MM.1S (cell line): ENCODE data around the gene ANKRD66.

Experiments used
- DNase-seq: peaks from one replicate; pipeline ENCODE4 v3.0.0-alpha.2; 2015
- H2AFZ ChIP-seq: fragments of 300-600 bp; sonication (generic); 2 replicates; pipeline ENCODE4 v1.6.0; 2016; ENCODE audit warnings: antibody characterized with exemption, low read length
- H3F3A ChIP-seq: fragments of 300-600 bp; sonication (generic); 2 replicates; pipeline ENCODE4 v1.6.1; 2016; ENCODE audit warnings: mild to moderate bottlenecking, antibody characterized with exemption, low read length, moderate library complexity, mixed read lengths; ENCODE audit not compliant: insufficient read depth
- H3K27ac ChIP-seq: fragments of 300-600 bp; sonication (generic); 2 replicates; pipeline ENCODE4 v1.5.1; 2016; ENCODE audit warnings: mild to moderate bottlenecking, low read length
- H3K27me3 ChIP-seq: fragments of 300-600 bp; sonication (generic); replicated peaks from 2 replicates; pipeline ENCODE4 v1.6.0; 2016; ENCODE audit warnings: low read length; ENCODE audit not compliant: insufficient read depth
- H3K36me3 ChIP-seq: fragments of 300-600 bp; sonication (generic); replicated peaks from 2 replicates; pipeline ENCODE4 v1.6.1; 2016; ENCODE audit warnings: mild to moderate bottlenecking, low read length, mixed read lengths; ENCODE audit not compliant: insufficient read depth
- H3K4me1 ChIP-seq: fragments of 300-600 bp; sonication (generic); 2 replicates; pipeline ENCODE4 v1.6.1; 2016; ENCODE audit warnings: low read length, mixed read lengths
- H3K4me2 ChIP-seq: fragments of 300-600 bp; sonication (generic); 2 replicates; pipeline ENCODE4 v1.6.0; 2016; ENCODE audit warnings: low read depth, low read length
- H3K4me3 ChIP-seq: fragments of 300-600 bp; sonication (generic); 2 replicates; pipeline ENCODE4 v1.5.1; 2016; ENCODE audit warnings: low read length, mixed read lengths
- H3K79me2 ChIP-seq: fragments of 300-600 bp; sonication (generic); 2 replicates; pipeline ENCODE4 v1.6.1; 2016; ENCODE audit warnings: mixed run types, low read length, mixed read lengths
- H3K9ac ChIP-seq: fragments of 300-600 bp; sonication (generic); 2 replicates; pipeline ENCODE4 v1.6.1; 2016; ENCODE audit warnings: low read length, mixed read lengths
- H3K9me2 ChIP-seq: fragments of 300-600 bp; sonication (generic); replicated peaks from 2 replicates; pipeline ENCODE4 v1.6.1; 2016; ENCODE audit warnings: mild to moderate bottlenecking, low read length, mixed read lengths; ENCODE audit not compliant: insufficient read depth
- H3K9me3 ChIP-seq: fragments of 300-600 bp; sonication (generic); replicated peaks from 2 replicates; pipeline ENCODE4 v1.6.1; 2016; ENCODE audit warnings: mild to moderate bottlenecking, low read length, mixed read lengths; ENCODE audit not compliant: insufficient read depth
- H4K20me1 ChIP-seq: fragments of 300-600 bp; sonication (generic); 2 replicates; pipeline ENCODE4 v1.6.1; 2016; ENCODE audit warnings: mild to moderate bottlenecking, low read length, moderate library complexity, mixed read lengths; ENCODE audit not compliant: insufficient read depth
- CTCF ChIP-seq: fragments of 300-600 bp; sonication (generic); IDR thresholded peaks from 2 replicates; pipeline ENCODE4 v1.5.1; 2016; ENCODE audit warnings: antibody characterized with exemption, low read length, mixed read lengths
- EZH2 ChIP-seq: fragments of 300-600 bp; sonication (generic); optimal IDR thresholded peaks from 2 replicates; pipeline ENCODE3; 2017; ENCODE audit warnings: low read depth, mild to moderate bottlenecking, antibody characterized with exemption, low read length, mixed read lengths
- EZH2phosphoT487 ChIP-seq: fragments of 300-600 bp; sonication (generic); IDR thresholded peaks from 2 replicates; pipeline ENCODE4 v1.6.1; 2018; ENCODE audit warnings: antibody characterized with exemption, low read length

ANKRD66 gene

GRCh38 chr6:46719099-46719498 is 27.6 kb upstream of the ANKRD66 start:
- TF ChIP-seq EZH2phosphoT487 (no peak), CTCF (no peak), EZH2 (no peak)
- Histone ChIP-seq H3K27ac (no peak overlapping the region), H2AFZ (no peak overlapping the region), H3K4me3 (no peak overlapping the region), H3K36me3 (no peaks in the 10 kb centered on the region), H3K9ac (no peak overlapping the region), H3K79me2 (no peaks in the 10 kb centered on the region), H3K9me3 (no peaks in the 10 kb centered on the region), H3K9me2 (no peaks in the 10 kb centered on the region), H4K20me1 (no peaks in the 10 kb centered on the region), H3K4me2 (no peak overlapping the region), H3K4me1 (no peaks in the 10 kb centered on the region), H3K27me3 (no peaks in the 10 kb centered on the region), H3F3A (no peaks in the 10 kb centered on the region)
- no peak for DNase-seq

- H3K9me2 ChIP-seq = no peaks in the 10 kb centered on the region
- TF ChIP-seq EZH2 (no peak), EZH2phosphoT487 (no peak), CTCF (no peak)
- H3F3A ChIP-seq = no peaks in the 10 kb centered on the region
- no peaks in the 10 kb centered on the region for H3K27me3 ChIP-seq
- no peak overlapping the region for H3K27ac ChIP-seq
- no peaks in the 10 kb centered on the region for H4K20me1 ChIP-seq
- no peaks in the 10 kb centered on the region for H3K4me1 ChIP-seq
- H3K9ac ChIP-seq = no peak overlapping the region
- no peak overlapping the region for H3K4me2 ChIP-seq
- DNase-seq = no peak
- no peak overlapping the region for H3K4me3 ChIP-seq
- H3K79me2 ChIP-seq = no peaks in the 10 kb centered on the region
- H3K9me3 ChIP-seq = no peaks in the 10 kb centered on the region
- no peak overlapping the region for H2AFZ ChIP-seq
- H3K36me3 ChIP-seq = no peaks in the 10 kb centered on the region
Observed at GRCh38 chr6:46720401-46720800, 26.3 kb upstream of the ANKRD66 start.

- no peaks in the 10 kb centered on the region for H4K20me1 ChIP-seq
- no peaks in the 10 kb centered on the region for H3K4me1 ChIP-seq
- no peak for DNase-seq
- H2AFZ ChIP-seq = no peak overlapping the region
- no peaks in the 10 kb centered on the region for H3K27me3 ChIP-seq
- H3K9me2 ChIP-seq = no peaks in the 10 kb centered on the region
- H3K36me3 ChIP-seq = no peaks in the 10 kb centered on the region
- H3K4me3 ChIP-seq = no peak overlapping the region
- no peak overlapping the region for H3K9ac ChIP-seq
- no peaks in the 10 kb centered on the region for H3K79me2 ChIP-seq
- H3K27ac ChIP-seq = no peak overlapping the region
- no peaks in the 10 kb centered on the region for H3K9me3 ChIP-seq
- H3K4me2 ChIP-seq = no peak overlapping the region
- no peaks in the 10 kb centered on the region for H3F3A ChIP-seq
- TF ChIP-seq CTCF (no peak), EZH2 (no peak), EZH2phosphoT487 (no peak)
Observed at GRCh38 chr6:46729787-46730326, 16.9 kb upstream of the ANKRD66 start.
